ENCODE results near the gene SMIM38. TPM values are rescaled to one million over a fixed set of nuclear protein-coding genes. Genes with fewer than 3 reads are reported as not detected.
A peak's percentile ranks its signal among the peaks of the same experiment; 100 is the strongest.
"Not testable (repeated sequence)": the region's sequence is repeated elsewhere in the genome, so short reads cannot be mapped to it uniquely, and the experiment has no call there.

The SMIM38 gene
- total RNA-seq, 1 experiment from 2014 or later = not detected

DNA sequence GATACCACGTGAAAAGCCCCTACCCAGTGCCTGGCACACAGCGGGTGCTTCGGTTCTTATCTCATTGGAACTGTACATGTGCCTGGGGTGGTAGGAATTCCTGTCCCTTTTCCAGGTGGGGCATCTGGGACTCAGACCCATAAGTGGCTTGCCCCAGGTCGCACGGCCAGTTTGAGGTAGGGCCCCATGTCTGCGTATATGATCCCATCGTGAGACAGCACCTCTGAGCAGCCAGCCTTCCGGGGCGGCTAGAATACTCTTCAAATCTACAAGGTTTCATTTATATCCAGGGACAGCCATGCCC is 33.5 kb upstream of the SMIM38 start:
- no peak for DNase-seq (ENCODE audit: low read depth)

- peak; percentile 95 for DNase-seq (ENCODE audit: low read depth)
Measured at GRCh38 chr11:69122630-69123431, 32.9 kb upstream of the SMIM38 start.

GRCh38 chr11:69123593-69124545 is 31.9 kb upstream of the SMIM38 start:
- DNase-seq (ENCODE audit: low read depth) = no peak

GRCh38 chr11:69125861-69126260 is 29.9 kb upstream of the SMIM38 start:
- no peak for DNase-seq (ENCODE audit: low read depth)

DNA sequence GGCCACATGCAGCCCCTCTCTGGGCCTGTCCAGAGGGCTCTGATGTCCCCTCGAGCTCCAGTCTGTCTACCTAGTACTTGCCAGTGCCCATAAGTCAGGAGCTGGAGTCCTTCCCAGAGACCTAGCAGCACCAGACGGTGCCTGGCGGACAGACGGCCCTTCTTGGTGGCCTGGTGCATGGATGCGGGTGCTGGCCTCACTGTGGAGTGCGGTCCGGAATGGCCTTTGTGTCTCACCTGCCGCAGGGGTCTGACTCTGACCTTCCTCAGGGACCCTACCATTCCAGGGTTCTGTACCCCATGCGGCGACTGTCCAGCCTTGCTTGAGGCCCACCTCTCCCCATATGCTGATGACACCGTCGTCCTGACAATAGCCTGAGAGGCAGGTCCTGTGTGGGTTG is 29.4 kb upstream of the SMIM38 start:
- no peak for DNase-seq (ENCODE audit: low read depth)

GRCh38 chr11:69127081-69127850 is 28.5 kb upstream of the SMIM38 start:
- no peak for DNase-seq (ENCODE audit: low read depth)

DNA sequence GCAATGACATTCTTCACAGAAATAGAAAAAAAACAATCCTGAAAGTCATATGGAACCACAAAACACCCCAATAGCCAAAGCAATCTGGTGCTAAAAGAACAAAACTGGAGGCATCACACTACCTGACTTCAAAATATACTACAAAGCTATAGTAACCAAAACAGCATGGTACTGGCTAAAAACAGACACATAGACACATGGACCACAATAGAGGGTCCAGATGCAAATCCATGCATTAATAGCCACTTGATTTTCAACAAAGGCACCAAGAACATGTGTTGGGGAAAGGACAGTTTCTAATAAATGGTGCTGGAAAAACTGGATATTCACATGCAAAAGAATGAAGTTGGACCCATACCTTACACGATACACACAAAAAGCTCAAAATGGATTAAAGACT is 27.9 kb upstream of the SMIM38 start:
- no peak for DNase-seq (ENCODE audit: low read depth)

- no peak for DNase-seq (ENCODE audit: low read depth)
Measured at GRCh38 chr11:69129053-69129452, 26.7 kb upstream of the SMIM38 start.

GRCh38 chr11:69129647-69130046 is 26.1 kb upstream of the SMIM38 start:
- DNase-seq (ENCODE audit: low read depth) = no peak

GRCh38 chr11:69130654-69131053 is 25.1 kb upstream of the SMIM38 start:
- DNase-seq (ENCODE audit: low read depth) = no peak

GRCh38 chr11:69131121-69131566 is 24.6 kb upstream of the SMIM38 start:
- no peak for DNase-seq (ENCODE audit: low read depth)

- DNase-seq (ENCODE audit: low read depth) = peak; percentile 80
Measured at GRCh38 chr11:69131644-69132300, 24.0 kb upstream of the SMIM38 start.

DNA sequence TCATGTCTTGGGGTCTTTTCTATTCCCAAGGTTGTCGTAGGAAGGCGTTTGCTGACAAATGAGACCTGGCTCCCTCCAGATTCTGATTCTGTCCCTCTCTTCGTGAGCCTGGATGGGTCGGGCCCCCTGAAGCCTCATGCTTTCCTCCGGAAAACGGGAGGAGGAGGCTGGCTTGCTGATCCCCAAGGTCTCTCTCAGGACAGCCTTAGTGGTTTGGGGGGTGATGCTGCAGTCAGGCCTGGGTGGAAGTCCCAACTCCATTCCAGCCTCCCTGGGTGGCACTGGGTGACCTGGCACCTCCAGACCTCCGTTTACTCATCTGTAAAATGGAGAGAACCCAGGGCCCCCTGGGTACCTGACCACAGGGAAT is 23.4 kb upstream of the SMIM38 start:
- DNase-seq (ENCODE audit: low read depth) = no peak

DNA sequence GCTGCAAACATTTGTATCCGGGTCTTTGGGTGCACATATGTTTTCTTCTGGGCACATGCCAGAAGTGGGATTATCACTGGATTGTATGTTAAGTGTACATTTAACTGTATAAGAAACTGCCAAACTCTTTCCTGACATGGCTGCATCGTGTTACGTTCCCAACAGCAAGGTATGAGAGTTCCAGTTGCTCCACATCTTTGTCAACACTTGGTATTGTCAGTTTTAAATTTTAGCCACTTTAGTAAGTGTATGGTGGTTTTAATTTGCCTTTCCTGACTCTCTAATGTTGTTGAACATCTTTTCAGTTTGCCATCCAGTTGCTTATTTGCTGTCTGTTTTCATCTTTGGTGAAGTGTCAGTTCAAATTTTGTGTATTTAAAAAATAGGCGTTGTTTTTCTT is 22.5 kb upstream of the SMIM38 start:
- no peak for DNase-seq (ENCODE audit: low read depth)

DNA sequence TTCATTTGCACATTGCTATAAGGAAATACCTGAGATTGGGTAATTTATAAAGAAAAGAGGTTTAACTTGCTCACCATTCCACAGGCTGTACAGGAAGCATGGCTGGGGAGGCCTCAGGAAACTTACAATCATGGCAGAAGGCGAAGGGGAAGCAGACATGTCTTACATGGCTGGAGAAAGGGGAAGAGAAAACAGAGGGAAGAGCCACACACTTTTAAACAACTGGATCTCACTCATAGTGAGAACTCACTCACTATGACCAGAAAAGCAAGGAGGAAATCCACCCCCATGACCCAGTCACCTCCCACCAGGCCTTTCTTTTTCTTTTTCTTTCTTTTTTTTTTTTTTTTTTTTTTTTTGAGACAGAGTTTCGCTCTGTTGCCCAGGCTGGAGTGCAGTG is 21.6 kb upstream of the SMIM38 start:
- DNase-seq (ENCODE audit: low read depth) = not testable (repeated sequence)

DNA sequence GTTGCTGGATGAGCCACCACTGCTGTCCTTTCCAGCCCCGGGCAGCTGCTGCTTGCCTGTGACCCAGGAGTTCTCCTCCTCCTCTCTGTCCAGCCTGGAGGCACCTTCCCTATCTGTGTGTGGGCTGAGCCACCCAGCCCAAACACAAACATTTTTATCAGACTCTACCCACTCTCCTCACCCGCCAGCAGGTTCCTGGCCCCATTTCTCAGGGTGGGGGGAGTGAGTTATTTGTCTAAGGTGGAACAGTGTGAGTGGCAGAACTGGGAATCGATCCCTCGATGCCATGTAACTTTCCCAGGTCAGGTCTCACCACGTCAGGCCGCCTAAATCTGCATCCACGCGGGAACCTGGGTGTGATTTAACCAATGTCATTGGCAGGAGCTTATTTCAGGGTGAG is 20.8 kb upstream of the SMIM38 start:
- no peak for DNase-seq (ENCODE audit: low read depth)

DNA sequence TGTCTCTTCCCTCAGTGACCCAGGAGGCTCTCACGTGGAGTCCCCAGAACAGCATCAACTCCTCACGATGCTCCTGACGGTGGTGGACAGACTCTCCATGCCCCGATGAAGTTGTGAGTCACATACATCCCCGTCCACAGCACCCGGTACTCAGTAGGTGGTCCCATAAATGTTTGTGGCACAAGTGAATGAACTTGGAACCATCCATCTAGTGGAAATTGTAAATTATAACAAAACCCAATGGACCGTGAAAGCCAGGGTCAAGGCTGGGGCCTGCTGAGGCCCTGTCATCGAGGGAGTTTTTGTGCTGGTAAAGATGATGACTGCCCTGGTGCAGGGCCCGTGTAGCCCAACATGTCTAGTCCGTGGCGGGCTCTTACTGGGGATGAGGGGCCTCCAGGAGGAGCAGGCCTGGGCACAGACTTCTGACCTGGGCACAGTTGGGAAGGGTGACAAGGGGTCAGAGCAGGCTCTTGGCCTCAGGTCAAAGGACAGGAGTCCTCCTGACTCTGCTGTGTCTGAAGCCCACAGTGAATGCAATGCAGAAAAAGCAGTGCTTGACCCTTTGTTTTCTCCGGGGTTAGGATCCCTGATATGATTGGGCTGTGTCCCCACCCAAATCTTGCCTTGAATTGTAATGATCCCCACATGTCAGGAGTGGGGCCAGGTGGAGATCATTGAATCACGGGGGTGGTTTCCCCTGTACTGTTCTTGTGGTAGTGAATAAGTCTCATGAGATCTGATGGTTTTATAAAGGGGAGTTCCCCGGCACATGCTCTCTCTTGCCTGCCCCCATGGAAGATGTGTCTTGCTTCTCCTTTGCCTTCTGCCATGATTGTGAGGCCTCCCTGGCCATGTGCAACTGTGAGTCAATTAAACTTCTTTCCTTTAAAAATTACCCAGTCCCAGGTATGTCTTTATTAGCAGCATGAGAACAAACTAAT is 20.0 kb upstream of the SMIM38 start:
- no peak for DNase-seq (ENCODE audit: low read depth)

DNA sequence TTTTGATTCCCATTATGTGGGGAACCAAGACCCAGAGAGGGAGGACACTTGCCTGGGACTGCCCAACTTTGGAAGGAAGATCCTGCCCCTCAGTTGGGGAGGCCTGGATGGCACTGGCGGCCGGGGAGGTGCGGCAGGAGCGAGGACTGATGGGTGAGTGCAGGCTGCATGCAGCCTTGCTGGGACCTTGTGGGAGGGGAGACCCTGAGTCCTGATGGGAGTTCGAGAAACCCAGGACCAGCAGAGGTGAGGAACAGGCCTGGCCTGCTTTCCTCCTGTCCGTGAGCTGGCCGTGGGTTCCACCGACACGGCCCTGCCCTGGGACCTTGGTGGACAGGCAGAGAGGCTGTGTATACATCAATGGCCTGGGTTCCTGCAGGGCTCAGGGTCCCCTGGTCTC is 19.3 kb upstream of the SMIM38 start:
- DNase-seq (ENCODE audit: low read depth) = no peak

DNA sequence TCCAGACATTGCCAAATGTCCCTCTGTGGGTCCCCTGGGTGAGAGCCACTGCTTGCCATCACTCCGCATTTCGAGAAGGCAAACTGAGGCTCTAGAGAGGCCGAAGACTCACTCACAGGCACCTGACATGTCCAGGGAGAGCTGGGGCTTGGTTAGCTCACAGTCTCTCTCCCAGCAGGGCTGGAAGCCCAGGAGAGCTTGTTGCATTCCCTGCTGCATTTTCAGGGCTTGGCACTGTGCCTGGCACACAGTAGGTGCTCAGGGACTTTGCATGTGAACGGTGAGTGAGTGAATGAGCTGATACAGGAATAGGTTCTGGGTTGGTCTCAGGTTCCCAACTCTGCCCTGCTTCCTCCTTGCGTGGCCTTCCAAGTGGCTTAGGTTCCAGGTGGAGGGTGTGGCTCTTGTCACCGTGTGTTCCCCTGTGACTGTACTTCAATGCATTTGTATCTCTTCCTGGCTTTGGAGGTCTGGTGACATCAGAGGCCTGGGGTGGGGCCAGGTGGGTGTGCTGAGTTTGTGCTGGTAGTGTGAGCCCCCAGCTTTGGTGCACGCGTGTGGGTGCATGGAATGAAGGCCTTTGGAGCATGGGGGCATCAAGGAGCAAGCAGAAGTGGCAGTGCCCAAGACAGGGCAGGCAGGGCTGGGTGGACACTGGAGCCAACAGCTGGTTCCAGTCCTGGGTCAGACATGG is 18.4 kb upstream of the SMIM38 start:
- no peak for DNase-seq (ENCODE audit: low read depth)

DNA sequence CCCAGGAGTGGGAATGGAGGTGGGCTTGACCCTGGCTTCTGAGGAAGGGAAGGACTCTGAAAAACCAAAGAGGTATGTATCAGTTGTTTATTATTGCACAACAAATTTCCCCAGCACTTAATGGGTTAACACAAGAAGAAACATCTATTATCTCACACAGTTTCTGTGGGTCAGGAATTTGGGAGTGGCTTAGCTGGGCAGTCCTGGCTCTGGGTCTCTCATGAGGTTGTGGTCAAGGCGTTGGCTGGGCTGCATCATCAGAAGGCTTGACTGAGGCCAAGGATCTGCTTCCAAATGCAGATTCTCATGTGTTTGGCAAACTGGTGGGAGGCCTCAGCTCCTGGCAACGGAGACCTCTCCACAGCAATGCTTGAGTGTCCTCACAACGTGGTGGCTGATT is 17.5 kb upstream of the SMIM38 start:
- no peak for DNase-seq (ENCODE audit: low read depth)
